NT2/D1 (cell line): ENCODE results near the gene TMEM198.

Source experiments
- DNase-seq: peaks from one replicate; pipeline ENCODE4 v3.0.0-alpha.2; 2011; ENCODE audit warnings: low read depth, low spot score
- H3K27me3 ChIP-seq: 2 replicates; pipeline ENCODE4 v1.6.0; 2011; ENCODE audit warnings: mild to moderate bottlenecking; ENCODE audit not compliant: insufficient read length, insufficient read depth
- H3K36me3 ChIP-seq: 2 replicates; pipeline ENCODE4 v1.6.1; 2011; ENCODE audit warnings: mild to moderate bottlenecking, low read length, mixed read lengths; ENCODE audit not compliant: insufficient read depth, insufficient read length
- H3K4me1 ChIP-seq: 2 replicates; pipeline ENCODE4 v1.5.1; 2011; ENCODE audit not compliant: insufficient read depth, insufficient read length
- H3K4me3 ChIP-seq: 2 replicates; pipeline ENCODE4 v1.5.1; 2011; ENCODE audit warnings: low read depth; ENCODE audit not compliant: insufficient read length
- H3K9ac ChIP-seq: 2 replicates; pipeline ENCODE4 v1.6.0; 2011; ENCODE audit warnings: low read depth; ENCODE audit not compliant: insufficient read length
- H3K9me3 ChIP-seq: 2 replicates; pipeline ENCODE4 v1.5.1; 2011; ENCODE audit warnings: mild to moderate bottlenecking, low read length; ENCODE audit not compliant: insufficient read depth
- SUZ12 ChIP-seq: IDR thresholded peaks from 2 replicates; pipeline ENCODE4 v1.6.1; 2011; ENCODE audit not compliant: insufficient read length, insufficient read depth; ENCODE audit errors: extremely low read depth
- YY1 ChIP-seq: IDR thresholded peaks from 2 replicates; pipeline ENCODE4 v1.6.1; 2011; ENCODE audit not compliant: insufficient read length, insufficient read depth
- ZNF274 ChIP-seq: IDR thresholded peaks from 2 replicates; pipeline ENCODE4 v1.6.1; 2011; ENCODE audit warnings: mild to moderate bottlenecking, low read depth, low read length

The TMEM198 gene

GRCh38 chr2:219569041-219569440 lies 25.2 kb downstream of the TMEM198 start:
- Histone ChIP-seq H3K4me1 (peaks cover 35% of the 10 kb centered on the region), H3K4me3 (no peak overlapping the region), H3K9me3 (no peaks in the 10 kb centered on the region), H3K27me3 (no peaks in the 10 kb centered on the region), H3K36me3 (peaks cover 57% of the 10 kb centered on the region), H3K9ac (no peak overlapping the region)
- TF ChIP-seq SUZ12 (no peak), ZNF274 (no peak)
- DNase-seq: no peak

DNA sequence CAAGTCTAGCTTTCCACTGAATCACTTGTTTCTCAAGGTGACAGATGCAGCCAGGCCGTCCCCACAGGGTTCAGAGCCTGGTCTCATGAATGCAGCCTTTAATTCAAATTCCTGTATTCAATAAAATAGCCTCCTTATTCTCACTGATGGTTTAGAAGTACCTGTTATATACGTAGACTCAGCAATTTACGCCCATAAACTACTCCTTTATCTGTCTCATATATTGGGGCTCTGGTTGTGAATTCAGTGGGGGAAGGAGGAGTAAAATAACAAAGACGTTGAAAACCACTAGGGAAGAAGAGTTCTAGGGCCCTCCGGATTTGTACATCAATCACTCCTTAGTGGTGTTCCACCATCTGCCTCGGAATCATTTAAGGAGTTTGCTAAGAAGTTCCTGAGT lies 25.8 kb downstream of the TMEM198 start:
- DNase-seq: no peak
- H3K36me3 ChIP-seq: peaks cover 51% of the 10 kb centered on the region
- peak overlapping the region; percentile 95 for H3K9ac ChIP-seq
- H3K27me3 ChIP-seq: no peaks in the 10 kb centered on the region
- H3K9me3 ChIP-seq: no peaks in the 10 kb centered on the region
- no peak for TF ChIP-seq YY1
- no peak for TF ChIP-seq SUZ12
- no peak for TF ChIP-seq ZNF274
- H3K4me1 ChIP-seq: peaks cover 32% of the 10 kb centered on the region
- peak overlapping the region; percentile 81 for H3K4me3 ChIP-seq

- peak overlapping the region; percentile 81 for H3K4me3 ChIP-seq
- peaks cover 44% of the 10 kb centered on the region for H3K36me3 ChIP-seq
- no peaks in the 10 kb centered on the region for H3K27me3 ChIP-seq
- peaks cover 32% of the 10 kb centered on the region for H3K4me1 ChIP-seq
- no peaks in the 10 kb centered on the region for H3K9me3 ChIP-seq
- H3K9ac ChIP-seq: peak overlapping the region; percentile 95
- DNase-seq: no peak
- TF ChIP-seq ZNF274: no peak
- no peak for TF ChIP-seq SUZ12
- TF ChIP-seq YY1: no peak
Observed at GRCh38 chr2:219570194-219570923, 26.5 kb downstream of the TMEM198 start.

DNA sequence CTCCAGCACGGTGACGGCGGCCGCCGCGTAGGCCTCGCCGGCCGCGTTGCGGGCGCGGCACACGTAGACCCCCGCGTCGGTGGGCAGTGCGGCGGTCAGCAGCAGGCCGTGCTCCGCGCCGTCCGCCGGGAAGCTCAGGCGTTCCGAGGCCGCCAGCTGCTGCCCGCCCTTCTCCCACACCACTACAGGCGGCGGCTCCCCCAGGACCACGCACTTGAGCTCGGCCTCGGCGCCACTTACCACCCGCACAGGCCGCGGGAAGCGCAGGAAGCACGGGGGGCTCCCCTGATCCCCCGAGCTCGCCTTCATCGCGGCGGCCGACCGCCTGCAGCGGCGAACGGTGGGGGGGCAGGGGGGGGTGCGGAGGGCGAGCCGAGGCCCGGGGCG lies 27.1 kb downstream of the TMEM198 start:
- TF ChIP-seq YY1 (no peak), SUZ12 (no peak), ZNF274 (no peak)
- Histone ChIP-seq H3K9ac (peak overlapping the region; percentile 95), H3K4me1 (peaks cover 31% of the 10 kb centered on the region), H3K27me3 (no peaks in the 10 kb centered on the region), H3K36me3 (peaks cover 41% of the 10 kb centered on the region), H3K9me3 (no peaks in the 10 kb centered on the region), H3K4me3 (peak overlapping the region; percentile 81)
- DNase-seq: no peak

- TF ChIP-seq YY1 (no peak), SUZ12 (no peak), ZNF274 (no peak)
- Histone ChIP-seq H3K9ac (peak within 1 kb of the TSS; percentile 95), H3K4me1 (peaks cover 31% of the 10 kb centered on the region), H3K9me3 (no peaks in the 10 kb centered on the region), H3K27me3 (no peaks in the 10 kb centered on the region), H3K36me3 (peaks cover 34% of the 10 kb centered on the region), H3K4me3 (peak within 1 kb of the TSS; percentile 81)
- DNase-seq: peak; percentile 88
Observed at GRCh38 chr2:219571311-219572236, 27.7 kb downstream of the TMEM198 start, which contains the start of gene OBSL1. Gene OBSL1 (minus strand): TSS chr2:219571539. CDS start chr2:219571232, 307 bp downstream.

GRCh38 chr2:219572237-219573001 lies 28.6 kb downstream of the TMEM198 start, which contains the start of gene INHA:
Gene INHA (plus strand): TSS chr2:219572310. CDS start chr2:219572375, 65 bp downstream.
- H3K4me1 ChIP-seq: peaks cover 31% of the 10 kb centered on the region
- no peak for TF ChIP-seq ZNF274
- no peak for TF ChIP-seq SUZ12
- no peak for TF ChIP-seq YY1
- H3K36me3 ChIP-seq: peaks cover 26% of the 10 kb centered on the region
- no peak for DNase-seq
- no peaks in the 10 kb centered on the region for H3K9me3 ChIP-seq
- H3K9ac ChIP-seq: peak within 1 kb of the TSS; percentile 95
- H3K27me3 ChIP-seq: no peaks in the 10 kb centered on the region
- H3K4me3 ChIP-seq: peak within 1 kb of the TSS; percentile 81
